Activated naive CD4-positive, alpha-beta T cell treated with anti-CD3 and anti-CD28 coated beads, Interleukin-2, amount 50 U/mL, for 72 hours (primary cell): ENCODE data around the gene PACRG. TPM values are rescaled to one million over a fixed set of nuclear protein-coding genes. Genes with fewer than 3 reads are reported as not detected.
"Not testable (repeated sequence)": the region's sequence is repeated elsewhere in the genome, so short reads cannot be mapped to it uniquely, and the experiment has no call there.

Source experiments
- ATAC-seq, 2 donors: fragments of 150-1000 bp; cut with Tn5 transposase; 2 replicates each; pipeline ENCODE4 v1.10.0; 2021; ENCODE audit warnings: mild to moderate bottlenecking in 2 of 2, moderate library complexity in 2 of 2
- DNase-seq, 2 donors: peaks; one replicate each; pipeline ENCODE4 v3.0.0; 2021 to 2022; ENCODE audit warnings: low spot score in 2 of 2
- H3K27ac Mint-ChIP-seq, 2 donors: one replicate each; pipeline ENCODE4 v1.8.0; 2022; ENCODE audit warnings: mild to moderate bottlenecking in 2 of 2, mixed read lengths in 2 of 2
- H3K36me3 Mint-ChIP-seq, 2 donors: one replicate each; pipeline ENCODE4 v1.8.0; 2022; ENCODE audit warnings: mixed read lengths in 2 of 2
- H3K9me3 Mint-ChIP-seq, 2 donors: one replicate each; pipeline ENCODE4 v1.8.0; 2022; ENCODE audit warnings: mixed read lengths in 2 of 2
- total RNA-seq, 2 donors: library from RNA; stranded (reverse); gene quantifications; one replicate each; pipeline ENCODE4 v1.2.3, GENCODE V29; 2022

Gene PACRG
- under 1 TPM in 1 of 2 donors, not detected in 1; 0.43 TPM for total RNA-seq

DNA sequence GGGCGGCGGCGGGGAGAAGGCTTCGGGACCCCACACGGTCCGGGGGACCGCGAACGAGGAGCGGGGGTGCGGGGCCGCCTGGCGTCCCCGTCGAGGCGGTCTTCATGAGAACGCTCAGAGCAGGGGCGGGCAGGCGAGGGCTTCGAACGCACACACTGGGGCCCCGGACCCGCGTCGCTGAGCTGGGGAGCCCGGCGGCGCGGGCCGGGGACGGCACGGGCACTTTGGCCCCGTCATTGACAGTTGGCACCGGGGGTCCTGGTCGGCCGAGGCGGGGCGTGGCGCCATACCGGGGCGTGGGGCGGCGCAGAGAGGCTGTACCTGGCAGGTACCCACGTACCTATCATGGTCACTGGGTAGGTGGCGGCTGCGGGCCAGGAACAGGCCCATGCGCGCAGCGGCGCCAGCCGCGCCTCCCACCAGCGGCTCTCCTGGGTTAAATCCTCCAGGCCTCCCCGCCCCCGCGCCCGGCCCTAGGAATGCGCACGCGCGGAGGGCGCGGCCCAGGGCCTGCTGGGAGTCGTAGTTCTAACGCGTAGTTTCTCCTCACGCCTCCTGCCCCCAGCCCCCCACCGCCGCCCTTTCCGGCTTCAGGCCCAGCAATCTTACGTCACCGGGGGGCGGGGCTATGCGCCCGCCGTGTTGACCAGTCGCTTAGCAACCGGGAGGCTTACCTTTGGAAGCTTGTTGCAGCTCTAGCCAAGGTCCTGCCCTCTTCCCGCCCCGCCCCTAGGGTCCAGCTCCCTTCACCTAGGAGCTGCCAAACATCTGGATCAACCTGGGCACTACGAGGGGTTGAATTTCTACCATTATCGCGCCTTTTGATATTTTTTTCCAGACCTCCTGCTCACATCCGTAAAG lies at the start of gene PACRG, which contains the start of gene PRKN:
Gene PACRG, plus strand, starts transcription at position 653 of the 861 bp plus-strand sequence.
Gene PRKN, minus strand, starts transcription at position 445 of the 861 bp plus-strand sequence.
- Mint-ChIP-seq H3K36me3 (peaks cover 0 to 4% of the 10 kb centered on the region in 2 donors), H3K9me3 (no peaks in the 10 kb centered on the region), H3K27ac (peak within 1 kb of the TSS; percentile 86 to 97)
- peak; percentile 94 to 97 for ATAC-seq
- DNase-seq = peak; percentile 97 to 99

DNA sequence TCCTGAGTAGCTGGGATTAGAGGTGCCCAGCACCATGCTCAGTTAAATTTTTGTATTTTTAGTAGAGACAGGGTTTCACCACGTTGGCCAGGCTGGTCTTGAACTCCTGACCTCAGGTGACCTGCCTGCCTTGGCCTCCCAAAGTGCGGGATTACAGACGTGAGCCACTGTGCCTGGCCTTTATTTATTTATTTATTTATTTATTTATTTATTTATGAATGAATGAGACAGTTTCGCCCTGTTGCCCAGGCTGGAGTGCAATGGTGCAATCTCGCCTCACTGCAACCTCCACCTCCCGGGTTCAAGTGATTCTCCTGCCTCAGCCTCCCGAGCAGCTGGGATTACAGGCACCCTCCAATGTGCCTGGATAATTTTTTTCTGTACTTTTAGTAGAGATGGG lies 48.9 kb upstream of the PACRG start:
- ATAC-seq, H3K36me3 Mint-ChIP-seq, H3K27ac Mint-ChIP-seq, DNase-seq, H3K9me3 Mint-ChIP-seq: not testable (repeated sequence)

DNA sequence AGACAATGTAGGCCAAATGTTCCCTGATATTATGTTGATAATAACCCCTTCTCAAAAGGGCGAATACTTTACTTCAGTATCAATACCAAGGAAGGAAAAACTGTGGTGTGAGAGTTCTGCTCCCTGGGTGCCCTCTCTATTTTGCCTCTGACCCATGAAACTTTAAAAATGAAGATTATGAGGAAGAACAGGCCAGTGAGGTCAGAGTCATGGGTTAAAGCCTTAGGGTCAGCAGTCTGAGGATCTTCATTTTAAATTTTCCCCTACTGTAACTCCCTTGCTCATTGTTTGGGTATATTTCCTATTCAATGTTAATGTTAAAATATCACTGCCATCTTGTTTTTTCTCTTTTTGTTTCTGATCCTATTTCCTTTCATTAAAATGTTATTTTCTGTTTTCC lies 48.1 kb upstream of the PACRG start:
- ATAC-seq (no peak), DNase-seq (no peak)
- Mint-ChIP-seq H3K27ac (no peak overlapping the region), H3K36me3 (peaks cover 0 to 4% of the 10 kb centered on the region in 2 donors), H3K9me3 (peaks cover 1 to 4% of the 10 kb centered on the region in 2 donors)

DNA sequence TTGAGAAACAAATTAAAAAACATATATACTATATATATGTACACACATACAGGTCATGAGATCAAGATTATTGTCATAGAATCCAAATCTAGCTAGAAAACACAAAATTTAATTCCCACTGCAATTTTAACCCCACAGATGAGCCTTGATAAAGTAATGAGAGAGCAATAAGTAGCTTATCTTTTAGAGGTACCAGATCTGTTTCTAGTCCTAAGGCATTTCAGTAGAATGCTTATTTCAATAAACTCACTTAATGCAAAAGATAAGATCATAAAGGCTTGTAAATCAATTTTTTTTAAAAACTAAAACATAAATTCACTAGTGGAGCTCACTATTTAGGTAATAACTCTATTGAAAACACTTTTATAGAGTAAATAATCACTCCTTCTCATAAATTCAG lies 47.4 kb upstream of the PACRG start:
- no peak overlapping the region for H3K27ac Mint-ChIP-seq
- H3K36me3 Mint-ChIP-seq = peaks cover 0 to 4% of the 10 kb centered on the region in 2 donors
- H3K9me3 Mint-ChIP-seq = peaks cover 0 to 4% of the 10 kb centered on the region in 2 donors
- DNase-seq (no peak), ATAC-seq (no peak)

DNA sequence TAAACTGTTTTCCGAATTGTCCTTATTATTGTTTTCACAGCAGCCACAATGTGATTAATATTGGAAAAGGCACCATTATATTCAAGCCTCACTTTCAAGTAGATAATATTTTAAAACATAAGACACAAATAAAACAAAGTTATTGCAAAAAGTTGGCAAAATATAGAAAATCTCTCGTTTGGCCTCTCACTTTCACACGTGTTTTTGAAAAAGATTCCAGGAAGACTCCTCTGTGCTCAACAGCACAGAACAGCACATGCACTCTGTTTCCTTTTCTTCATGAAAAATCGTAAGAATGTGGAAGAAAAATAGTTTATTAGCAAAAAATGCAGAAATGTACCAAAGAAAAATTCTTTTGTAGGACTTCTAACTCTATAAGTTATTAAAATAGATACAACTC lies 46.9 kb upstream of the PACRG start:
- DNase-seq = no peak
- no peak overlapping the region for H3K27ac Mint-ChIP-seq
- no peak for ATAC-seq
- peaks cover 0 to 4% of the 10 kb centered on the region in 2 donors for H3K9me3 Mint-ChIP-seq
- H3K36me3 Mint-ChIP-seq = peaks cover 0 to 4% of the 10 kb centered on the region in 2 donors

DNA sequence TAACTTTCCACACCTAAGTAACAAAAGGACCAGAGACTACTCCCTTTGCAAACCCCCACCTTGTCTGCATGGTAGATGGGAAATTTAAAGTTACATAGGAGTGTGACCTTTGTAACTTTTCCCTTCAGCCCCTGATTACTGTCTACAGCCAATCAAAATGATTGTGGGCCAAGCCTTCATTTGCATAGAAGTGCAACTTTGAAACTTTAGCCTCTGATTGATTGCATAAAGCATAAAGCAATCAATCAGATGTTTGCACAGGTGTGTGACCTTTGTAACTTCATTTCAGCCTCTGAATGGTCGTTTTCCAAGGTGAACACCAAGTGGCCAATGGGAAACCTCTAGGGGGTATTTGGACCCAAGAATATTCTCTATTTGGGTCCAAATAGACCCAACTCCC lies 46.3 kb upstream of the PACRG start:
- DNase-seq (no peak), ATAC-seq (no peak)
- Mint-ChIP-seq H3K27ac (no peak overlapping the region), H3K9me3 (peaks cover 0 to 4% of the 10 kb centered on the region in 2 donors), H3K36me3 (peaks cover 0 to 4% of the 10 kb centered on the region in 2 donors)

DNA sequence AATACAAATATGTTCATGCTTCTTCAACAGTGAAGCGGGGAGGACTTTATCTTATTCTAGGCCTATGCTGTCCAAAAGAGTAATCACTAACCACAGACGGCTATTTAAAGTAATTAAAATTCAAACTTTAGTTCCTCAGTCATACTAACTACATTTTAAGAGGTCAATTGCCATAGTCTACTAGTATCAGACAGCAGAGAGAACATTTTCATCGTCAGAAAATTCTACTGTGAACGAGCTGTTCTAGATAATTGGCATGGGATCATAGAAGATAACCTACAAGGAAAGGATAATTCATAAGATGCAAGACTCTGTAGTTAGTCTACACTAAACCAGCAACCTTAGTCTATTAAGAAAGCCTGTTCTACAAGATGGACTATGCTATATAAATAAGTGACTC lies 44.6 kb upstream of the PACRG start:
- H3K36me3 Mint-ChIP-seq = peaks cover 0 to 4% of the 10 kb centered on the region in 2 donors
- no peak for DNase-seq
- no peak overlapping the region for H3K27ac Mint-ChIP-seq
- no peak for ATAC-seq
- peaks cover 0 to 4% of the 10 kb centered on the region in 2 donors for H3K9me3 Mint-ChIP-seq

DNA sequence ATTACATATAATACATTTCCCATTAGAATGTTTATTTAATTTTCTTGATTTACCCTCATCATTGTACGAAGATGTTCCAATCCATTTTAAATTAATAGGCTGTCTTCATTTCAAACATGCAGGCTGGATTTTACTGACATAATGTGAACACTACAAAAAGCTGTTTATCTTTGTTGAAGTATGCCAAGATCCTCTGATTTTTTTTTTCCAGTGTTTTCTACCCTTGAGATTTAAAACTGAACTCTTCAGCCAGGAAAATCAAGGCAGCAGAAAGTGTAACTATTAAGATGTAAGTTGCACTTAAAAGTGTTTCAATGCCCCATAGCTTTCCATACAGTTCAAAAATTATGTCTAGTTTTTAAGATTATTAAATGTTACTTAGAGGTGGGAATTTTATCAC lies 43.7 kb upstream of the PACRG start:
- peaks cover 0 to 4% of the 10 kb centered on the region in 2 donors for H3K36me3 Mint-ChIP-seq

DNA sequence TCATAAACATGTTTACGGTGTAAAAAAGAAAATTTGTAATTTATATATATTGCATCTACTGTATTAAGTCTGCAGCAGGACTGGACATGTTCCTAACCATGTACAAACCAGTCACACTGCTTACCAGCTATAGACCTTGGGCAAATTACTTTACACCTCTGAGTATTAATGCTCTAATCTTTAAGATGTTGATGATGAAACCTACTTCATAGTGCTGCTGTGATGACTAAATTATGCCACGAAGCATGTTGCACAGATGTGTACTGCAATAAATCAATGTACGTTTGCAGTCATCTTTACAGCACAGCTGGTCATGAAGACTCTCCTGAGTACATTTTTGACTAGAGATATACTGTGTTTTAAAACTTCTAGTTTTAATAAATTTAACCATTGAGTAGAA lies 42.8 kb upstream of the PACRG start:
- Mint-ChIP-seq H3K9me3 (peaks cover 0 to 4% of the 10 kb centered on the region in 2 donors), H3K27ac (no peak overlapping the region), H3K36me3 (peaks cover 0 to 4% of the 10 kb centered on the region in 2 donors)
- no peak for ATAC-seq
- DNase-seq = no peak

More for the DNA sequence above, 43.7 kb upstream of the PACRG start:
- Mint-ChIP-seq H3K9me3 (peaks cover 0 to 4% of the 10 kb centered on the region in 2 donors), H3K27ac (no peak overlapping the region)
- DNase-seq = no peak
- ATAC-seq = no peak

DNA sequence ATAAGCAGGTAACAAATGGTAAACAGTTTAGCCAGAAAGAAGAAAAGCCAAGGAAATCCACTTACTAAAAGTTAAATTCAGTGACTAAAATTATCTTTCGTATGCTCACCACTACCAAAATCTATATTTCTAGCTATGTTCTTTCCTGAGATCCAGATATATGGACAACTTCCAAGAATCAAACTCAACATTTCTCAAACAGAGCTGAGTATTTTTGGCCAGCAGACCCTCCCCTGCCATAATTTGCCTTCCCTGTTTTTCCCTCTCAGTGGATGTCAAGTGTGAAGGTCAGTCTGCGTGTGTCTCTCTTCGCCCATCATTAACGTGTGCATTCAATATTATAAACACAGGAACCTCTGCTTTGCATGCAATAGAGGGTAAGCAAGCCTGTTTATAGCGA lies 42.2 kb upstream of the PACRG start:
- no peak overlapping the region for H3K27ac Mint-ChIP-seq
- peaks cover 0 to 4% of the 10 kb centered on the region in 2 donors for H3K36me3 Mint-ChIP-seq
- H3K9me3 Mint-ChIP-seq = peaks cover 0 to 4% of the 10 kb centered on the region in 2 donors
- DNase-seq = no peak
- no peak for ATAC-seq

DNA sequence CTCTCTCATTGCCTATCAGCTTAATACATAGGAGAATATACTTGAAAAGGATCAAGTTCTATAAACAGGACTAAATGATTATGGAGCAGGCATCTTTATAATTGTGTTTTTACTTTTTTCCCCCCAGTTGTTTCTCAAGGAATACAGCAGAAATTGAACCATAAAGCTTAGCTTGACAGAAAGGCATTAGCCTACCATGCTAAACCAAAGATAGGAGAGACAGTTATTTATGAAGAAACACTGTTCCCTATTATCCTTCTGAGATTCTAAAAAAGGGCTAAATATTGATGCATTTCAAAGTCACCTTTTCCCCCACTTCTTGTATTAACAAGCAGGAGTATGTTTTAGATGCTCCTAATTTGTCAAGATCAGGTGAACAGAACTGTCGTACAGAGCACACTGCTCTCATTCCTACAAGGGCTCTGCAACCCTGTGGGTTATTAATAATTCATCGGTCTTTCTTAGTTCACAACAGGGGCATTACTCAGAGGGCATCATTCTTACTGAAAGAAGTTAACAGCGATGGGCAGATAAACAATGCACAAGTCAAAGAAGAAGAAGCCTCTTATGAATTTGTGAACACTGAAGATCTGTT lies 38.9 kb upstream of the PACRG start:
- ATAC-seq (no peak), DNase-seq (no peak)
- Mint-ChIP-seq H3K36me3 (no peaks in the 10 kb centered on the region), H3K27ac (peak overlapping the region in 1 of 2 donors; percentile 22), H3K9me3 (no peaks in the 10 kb centered on the region)

DNA sequence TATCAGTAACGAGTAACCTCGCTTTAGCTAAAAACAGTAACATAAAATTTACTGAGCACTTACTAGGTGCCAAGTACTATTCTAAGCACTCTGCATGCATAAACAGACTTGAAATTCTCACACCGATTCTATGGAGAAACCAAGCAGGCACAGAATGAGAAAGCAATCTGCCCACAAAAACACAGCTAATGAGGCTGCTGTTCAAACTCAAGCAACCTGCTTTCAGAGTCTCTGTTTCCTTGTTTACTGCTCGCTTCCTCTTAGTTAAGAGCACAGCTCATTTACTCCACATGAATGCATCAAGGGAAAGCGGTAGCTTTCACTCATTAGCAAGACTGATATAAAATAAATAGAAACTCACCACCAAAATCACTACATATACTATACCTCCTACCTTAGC lies 37.6 kb upstream of the PACRG start:
- no peaks in the 10 kb centered on the region for H3K9me3 Mint-ChIP-seq
- DNase-seq (no peak), ATAC-seq (no peak)
- H3K27ac Mint-ChIP-seq = no peak overlapping the region
- H3K36me3 Mint-ChIP-seq = no peaks in the 10 kb centered on the region

DNA sequence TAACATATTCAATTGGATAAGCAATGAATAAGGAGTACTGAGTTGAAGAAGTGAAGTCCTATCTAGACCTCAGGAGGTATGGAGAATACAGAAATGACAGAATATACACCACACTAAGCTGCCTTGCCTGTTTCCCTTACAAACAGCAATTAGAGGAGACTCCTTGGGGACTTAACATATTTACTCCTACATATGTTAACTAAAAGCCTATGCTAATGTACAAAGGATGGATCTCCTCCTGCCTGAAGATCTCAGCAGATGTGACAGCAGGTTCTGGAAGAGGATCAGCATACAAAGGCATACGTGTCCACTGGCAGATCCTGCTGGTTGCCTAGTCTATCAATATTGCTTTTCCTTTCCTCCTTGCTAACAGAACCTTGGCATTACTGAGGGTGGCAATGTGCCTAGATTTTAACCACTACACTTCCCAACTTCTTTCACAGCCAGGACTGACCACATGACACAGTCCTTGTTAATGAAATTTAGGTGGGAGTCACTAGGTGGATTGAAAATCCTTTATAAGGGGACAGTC lies 29.8 kb upstream of the PACRG start:
- no peak overlapping the region for H3K27ac Mint-ChIP-seq

DNA sequence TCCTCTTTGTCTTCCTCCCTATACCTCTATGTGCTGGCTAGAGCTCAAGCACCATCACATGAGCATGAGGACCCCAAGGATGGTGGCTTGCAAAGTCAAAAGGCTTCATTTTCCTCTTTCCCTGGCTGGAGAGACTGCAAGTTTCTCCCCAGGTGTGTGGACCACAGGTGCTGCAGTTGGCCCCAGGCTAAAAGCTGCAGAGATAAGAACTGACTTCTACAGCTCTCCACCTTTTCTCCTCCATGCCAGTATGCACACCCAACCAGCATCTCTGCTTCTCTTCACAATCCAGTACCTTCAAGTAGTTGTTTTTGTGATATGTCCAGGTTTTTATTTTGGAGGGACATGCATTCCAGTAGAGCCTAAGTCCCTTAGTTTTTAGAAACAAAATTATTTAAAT lies 29.3 kb upstream of the PACRG start:
- DNase-seq = no peak
- no peak for ATAC-seq
- no peaks in the 10 kb centered on the region for H3K9me3 Mint-ChIP-seq
- H3K27ac Mint-ChIP-seq = no peak overlapping the region
- H3K36me3 Mint-ChIP-seq = no peaks in the 10 kb centered on the region

More for the DNA sequence above, 29.8 kb upstream of the PACRG start:
- ATAC-seq (no peak), DNase-seq (no peak)
- no peaks in the 10 kb centered on the region for H3K36me3 Mint-ChIP-seq
- H3K9me3 Mint-ChIP-seq = no peaks in the 10 kb centered on the region

DNA sequence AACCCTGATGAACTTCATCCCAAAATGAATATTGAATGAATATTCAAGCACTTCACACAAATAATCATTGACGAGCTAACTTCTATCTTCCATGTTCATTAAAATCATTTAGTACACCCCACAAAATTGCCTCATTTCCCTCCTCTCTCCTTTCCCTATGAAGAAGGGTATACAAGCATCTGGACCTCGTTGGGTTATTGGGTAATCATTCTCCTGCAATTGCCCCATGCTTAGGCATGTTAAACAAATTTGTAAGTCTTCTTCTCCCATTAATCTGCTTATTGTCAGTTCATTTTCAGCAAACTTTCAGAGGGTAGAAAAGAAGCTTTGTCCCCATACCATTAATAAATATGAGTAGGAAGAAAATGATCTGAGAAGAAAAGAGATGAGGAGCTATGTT lies 27.8 kb upstream of the PACRG start:
- no peak for ATAC-seq
- H3K36me3 Mint-ChIP-seq = no peaks in the 10 kb centered on the region
- H3K9me3 Mint-ChIP-seq = no peaks in the 10 kb centered on the region
- DNase-seq = no peak
- no peak overlapping the region for H3K27ac Mint-ChIP-seq

DNA sequence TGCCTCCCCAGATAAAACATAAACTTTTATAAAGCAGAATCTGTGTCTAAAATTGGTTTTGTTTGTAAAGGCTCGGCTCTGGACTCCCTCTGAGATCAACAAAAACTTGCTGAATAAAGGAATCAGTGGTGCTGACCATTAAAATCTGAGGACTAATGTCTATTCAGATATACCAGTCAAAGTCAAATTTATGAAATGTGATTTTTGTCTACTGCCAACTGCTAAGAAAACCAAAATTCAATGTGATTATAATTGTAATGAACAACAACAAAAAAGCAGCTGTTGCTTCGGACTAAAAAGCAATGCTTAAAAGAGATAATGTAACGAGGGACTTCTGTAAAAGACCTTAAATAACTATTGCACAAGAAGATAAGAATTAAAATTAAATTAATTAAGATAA lies 26.8 kb upstream of the PACRG start:
- H3K9me3 Mint-ChIP-seq = no peaks in the 10 kb centered on the region
- DNase-seq (no peak), ATAC-seq (no peak)
- no peak overlapping the region for H3K27ac Mint-ChIP-seq
- H3K36me3 Mint-ChIP-seq = no peaks in the 10 kb centered on the region

DNA sequence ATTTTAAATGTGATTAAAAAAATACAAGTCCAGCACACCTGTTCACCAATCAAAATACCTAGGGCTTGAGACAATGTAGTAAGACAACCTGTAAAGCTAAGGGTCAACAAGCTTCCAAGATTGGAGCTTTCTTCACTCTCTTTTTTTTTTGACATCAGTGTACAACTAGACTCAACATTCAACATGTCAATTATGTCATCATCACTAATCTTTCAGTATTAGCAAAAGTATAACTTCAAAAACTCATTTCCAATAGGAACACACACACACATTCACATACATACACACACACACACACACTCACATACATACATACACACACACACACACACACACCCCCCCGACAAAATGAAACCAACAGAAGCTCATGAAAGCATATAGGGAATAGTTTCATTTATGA lies 26.2 kb upstream of the PACRG start:
- Mint-ChIP-seq H3K9me3 (no peaks in the 10 kb centered on the region), H3K27ac (no peak overlapping the region), H3K36me3 (no peaks in the 10 kb centered on the region)
- DNase-seq = no peak
- ATAC-seq = no peak
